ENCODE measurements around the gene COG8.

Gene COG8

DNA sequence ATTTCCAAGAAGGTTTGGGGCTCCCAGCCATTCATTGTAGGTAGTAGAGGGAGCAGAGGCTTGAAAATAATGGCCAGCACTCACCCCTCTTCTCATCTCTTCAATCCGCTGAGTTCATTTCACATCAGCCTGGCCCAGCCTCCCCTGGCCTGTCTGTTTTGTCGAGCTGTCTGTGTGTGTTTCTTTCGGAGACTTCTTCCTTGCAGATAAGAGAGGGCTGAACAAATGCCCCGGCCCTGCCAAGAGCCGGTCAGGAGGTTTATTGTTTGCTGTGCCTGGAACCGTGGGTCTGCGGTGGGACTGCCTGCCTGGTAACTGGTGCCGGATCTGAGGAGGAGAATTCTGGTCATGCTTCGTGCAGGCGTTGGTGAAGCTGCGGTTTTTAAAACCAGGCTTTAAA is 24.8 kb downstream of the COG8 start:
- H3K27ac ChIP-seq (ENCODE audit: insufficient read depth in 1 of 2, low read depth in 1 of 2, low read length in 2 of 2, poor library complexity in 1 of 2, severe bottlenecking in 2 of 2): no peak overlapping the region
- CTCF ChIA-PET: interaction anchor here (1.1 to 5.5 kb wide), 2 partner anchors 13 to 26 kb away, joined by 4 to 28 read pairs; partner anchors contain the start of gene PDF
- peaks cover 3 to 12% (median 8%) of the 10 kb centered on the region in 4 experiments for H3K4me1 ChIP-seq (ENCODE audit: control extremely low read depth in 1 of 4, control insufficient read depth in 4 of 4, insufficient read depth in 4 of 4, low read length in 3 of 4)
- H3K36me3 ChIP-seq (ENCODE audit: control insufficient read depth in 4 of 4, insufficient read depth in 4 of 4, low read length in 3 of 4): peaks cover 14 to 54% (median 45%) of the 10 kb centered on the region in 4 experiments
- POLR2A ChIA-PET: no interaction called here
- no peaks in the 10 kb centered on the region for H3K9me3 ChIP-seq (ENCODE audit: control extremely low read depth in 1 of 5, control insufficient read depth in 4 of 5, insufficient read depth in 2 of 5, low read depth in 1 of 5, low read length in 4 of 5)
- H3K27me3 ChIP-seq (replicated peaks in 2 of 5; ENCODE audit: control insufficient read depth in 4 of 5, insufficient read depth in 5 of 5, low read length in 4 of 5): no peaks in the 10 kb centered on the region
- DNase-seq: no peak
- WGBS (ENCODE audit: insufficient coverage): over 99% methylated on average over 11 of the region's 11 CpGs
- H3K4me3 ChIP-seq (ENCODE audit: control insufficient read depth in 1 of 7, extremely low read depth in 1 of 7, insufficient read depth in 4 of 7, low read depth in 2 of 7, low read length in 6 of 7): no peak overlapping the region

DNA sequence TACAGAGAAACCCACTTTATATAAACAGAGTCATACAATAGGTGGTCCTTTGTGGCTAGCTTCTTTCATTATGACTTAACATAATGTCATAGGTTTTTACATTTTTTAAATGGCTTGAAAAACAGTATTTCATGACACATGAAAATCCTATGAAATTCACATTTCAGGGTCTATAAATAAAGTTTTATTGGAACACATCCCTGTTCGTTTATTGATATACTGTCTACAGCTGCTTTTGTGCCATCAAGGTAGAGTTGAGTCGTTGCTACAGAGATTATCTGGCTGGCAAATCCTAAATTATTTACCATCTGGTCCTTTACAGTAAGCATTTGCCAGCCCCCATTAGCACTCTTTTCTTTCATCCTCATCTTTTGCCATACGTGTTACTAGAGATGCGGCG is 25.9 kb downstream of the COG8 start:
- Histone ChIP-seq H3K9me3 (ENCODE audit: control extremely low read depth in 1 of 5, control insufficient read depth in 4 of 5, insufficient read depth in 2 of 5, low read depth in 1 of 5, low read length in 4 of 5) (no peaks in the 10 kb centered on the region), H3K4me1 (ENCODE audit: control extremely low read depth in 1 of 4, control insufficient read depth in 4 of 4, insufficient read depth in 4 of 4, low read length in 3 of 4) (peaks cover 3 to 12% (median 8%) of the 10 kb centered on the region in 4 experiments), H3K27ac (ENCODE audit: insufficient read depth in 1 of 2, low read depth in 1 of 2, low read length in 2 of 2, poor library complexity in 1 of 2, severe bottlenecking in 2 of 2) (no peak overlapping the region), H3K36me3 (ENCODE audit: control insufficient read depth in 4 of 4, insufficient read depth in 4 of 4, low read length in 3 of 4) (peaks cover 10 to 43% (median 34%) of the 10 kb centered on the region in 4 experiments), H3K27me3 (replicated peaks in 2 of 5; ENCODE audit: control insufficient read depth in 4 of 5, insufficient read depth in 5 of 5, low read length in 4 of 5) (no peaks in the 10 kb centered on the region), H3K4me3 (ENCODE audit: control insufficient read depth in 1 of 7, extremely low read depth in 1 of 7, insufficient read depth in 4 of 7, low read depth in 2 of 7, low read length in 6 of 7) (no peak overlapping the region)
- no peak for DNase-seq
- CTCF ChIA-PET: interaction anchor here (0.6 to 5.5 kb wide), 3 partner anchors 14 to 24 kb away, joined by 3 to 28 read pairs (median 3); partner anchors contain the start of gene PDF
- 100% methylated on average over 2 of the region's 5 CpGs for WGBS (ENCODE audit: insufficient coverage)
- POLR2A ChIA-PET: no interaction called here

- H3K36me3 ChIP-seq (ENCODE audit: control insufficient read depth in 4 of 4, insufficient read depth in 4 of 4, low read length in 3 of 4): peaks cover 6 to 33% (median 25%) of the 10 kb centered on the region in 4 experiments
- ChIA-PET POLR2A (interaction anchor here (0.5 to 1.3 kb wide), 2 partner anchors 18 to 1294 kb away, joined by 3 to 4 read pairs; partner anchors contain the start of gene PDF), CTCF (interaction anchor here (0.7 to 5.5 kb wide), 3 partner anchors 15 to 28 kb away, joined by 4 to 28 read pairs (median 6); partner anchors contain the start of genes COG8, NIP7 and PDF)
- no peaks in the 10 kb centered on the region for H3K27me3 ChIP-seq (replicated peaks in 2 of 5; ENCODE audit: control insufficient read depth in 4 of 5, insufficient read depth in 5 of 5, low read length in 4 of 5)
- DNase-seq: peak; percentile 29 to 65 (median 50)
- H3K4me3 ChIP-seq (ENCODE audit: control insufficient read depth in 1 of 7, extremely low read depth in 1 of 7, insufficient read depth in 4 of 7, low read depth in 2 of 7, low read length in 6 of 7): peak overlapping the region; percentile 75 to 95 (median 79)
- H3K4me1 ChIP-seq (ENCODE audit: control extremely low read depth in 1 of 4, control insufficient read depth in 4 of 4, insufficient read depth in 4 of 4, low read length in 3 of 4): peaks cover 3 to 12% (median 8%) of the 10 kb centered on the region in 4 experiments
- WGBS (ENCODE audit: insufficient coverage): 2% methylated on average over 47 of the region's 59 CpGs
- peak overlapping the region; percentile 61 to 87 for H3K27ac ChIP-seq (ENCODE audit: insufficient read depth in 1 of 2, low read depth in 1 of 2, low read length in 2 of 2, poor library complexity in 1 of 2, severe bottlenecking in 2 of 2)
- no peaks in the 10 kb centered on the region for H3K9me3 ChIP-seq (ENCODE audit: control extremely low read depth in 1 of 5, control insufficient read depth in 4 of 5, insufficient read depth in 2 of 5, low read depth in 1 of 5, low read length in 4 of 5)
Measured at GRCh38 chr16:69311533-69312387, 27.6 kb downstream of the COG8 start.

- DNase-seq: peak; percentile 94 to 97 (median 97)
- POLR2A ChIA-PET: no interaction called here
Measured at GRCh38 chr16:69310653-69311532, 28.5 kb downstream of the COG8 start, which contains the start of gene VPS4A. Gene VPS4A (plus strand): TSS chr16:69311350. CDS start chr16:69311512, 162 bp downstream.

GRCh38 chr16:69309316-69309715 is 30.0 kb downstream of the COG8 start:
- ChIA-PET CTCF (no interaction called here), POLR2A (no interaction called here)
- no peak overlapping the region for H3K27ac ChIP-seq (ENCODE audit: insufficient read depth in 1 of 2, low read depth in 1 of 2, low read length in 2 of 2, poor library complexity in 1 of 2, severe bottlenecking in 2 of 2)
- H3K27me3 ChIP-seq (replicated peaks in 2 of 5; ENCODE audit: control insufficient read depth in 4 of 5, insufficient read depth in 5 of 5, low read length in 4 of 5): no peaks in the 10 kb centered on the region
- no peak for DNase-seq
- 96% methylated on average over 7 of the region's 12 CpGs for WGBS (ENCODE audit: insufficient coverage)
- no peaks in the 10 kb centered on the region for H3K9me3 ChIP-seq (ENCODE audit: control extremely low read depth in 1 of 5, control insufficient read depth in 4 of 5, insufficient read depth in 2 of 5, low read depth in 1 of 5, low read length in 4 of 5)
- H3K36me3 ChIP-seq (ENCODE audit: control insufficient read depth in 4 of 4, insufficient read depth in 4 of 4, low read length in 3 of 4): peaks cover 0 to 10% (median 4%) of the 10 kb centered on the region in 4 experiments
- peak overlapping the region in 1 of 7 experiments; percentile 3 for H3K4me3 ChIP-seq (ENCODE audit: control insufficient read depth in 1 of 7, extremely low read depth in 1 of 7, insufficient read depth in 4 of 7, low read depth in 2 of 7, low read length in 6 of 7)
- H3K4me1 ChIP-seq (ENCODE audit: control extremely low read depth in 1 of 4, control insufficient read depth in 4 of 4, insufficient read depth in 4 of 4, low read length in 3 of 4): peaks cover 3 to 12% (median 8%) of the 10 kb centered on the region in 4 experiments

More at GRCh38 chr16:69310653-69311532, 28.5 kb downstream of the COG8 start, which contains the start of gene VPS4A:
- CTCF ChIA-PET: interaction anchor here (0.9 to 5.5 kb wide), 3 partner anchors 8 to 861 kb away, joined by 3 to 28 read pairs (median 3); partner anchors contain the start of gene PDF
- WGBS (ENCODE audit: insufficient coverage): 8% methylated on average over 56 of the region's 70 CpGs
- Histone ChIP-seq H3K4me1 (ENCODE audit: control extremely low read depth in 1 of 4, control insufficient read depth in 4 of 4, insufficient read depth in 4 of 4, low read length in 3 of 4) (peaks cover 3 to 12% (median 8%) of the 10 kb centered on the region in 4 experiments), H3K9me3 (ENCODE audit: control extremely low read depth in 1 of 5, control insufficient read depth in 4 of 5, insufficient read depth in 2 of 5, low read depth in 1 of 5, low read length in 4 of 5) (no peaks in the 10 kb centered on the region), H3K27me3 (replicated peaks in 2 of 5; ENCODE audit: control insufficient read depth in 4 of 5, insufficient read depth in 5 of 5, low read length in 4 of 5) (no peaks in the 10 kb centered on the region), H3K36me3 (ENCODE audit: control insufficient read depth in 4 of 4, insufficient read depth in 4 of 4, low read length in 3 of 4) (peaks cover 3 to 25% (median 16%) of the 10 kb centered on the region in 4 experiments), H3K4me3 (ENCODE audit: control insufficient read depth in 1 of 7, extremely low read depth in 1 of 7, insufficient read depth in 4 of 7, low read depth in 2 of 7, low read length in 6 of 7) (peak within 1 kb of the TSS; percentile 78 to 95 (median 87)), H3K27ac (ENCODE audit: insufficient read depth in 1 of 2, low read depth in 1 of 2, low read length in 2 of 2, poor library complexity in 1 of 2, severe bottlenecking in 2 of 2) (peak within 1 kb of the TSS; percentile 61 to 87)

- Histone ChIP-seq H3K9me3 (ENCODE audit: control extremely low read depth in 1 of 5, control insufficient read depth in 4 of 5, insufficient read depth in 2 of 5, low read depth in 1 of 5, low read length in 4 of 5) (no peaks in the 10 kb centered on the region), H3K27ac (ENCODE audit: insufficient read depth in 1 of 2, low read depth in 1 of 2, low read length in 2 of 2, poor library complexity in 1 of 2, severe bottlenecking in 2 of 2) (no peak overlapping the region), H3K36me3 (ENCODE audit: control insufficient read depth in 4 of 4, insufficient read depth in 4 of 4, low read length in 3 of 4) (no peaks in the 10 kb centered on the region), H3K4me3 (ENCODE audit: control insufficient read depth in 1 of 7, extremely low read depth in 1 of 7, insufficient read depth in 4 of 7, low read depth in 2 of 7, low read length in 6 of 7) (no peak overlapping the region), H3K27me3 (replicated peaks in 2 of 5; ENCODE audit: control insufficient read depth in 4 of 5, insufficient read depth in 5 of 5, low read length in 4 of 5) (no peaks in the 10 kb centered on the region), H3K4me1 (ENCODE audit: control extremely low read depth in 1 of 4, control insufficient read depth in 4 of 4, insufficient read depth in 4 of 4, low read length in 3 of 4) (peaks cover 3 to 15% (median 10%) of the 10 kb centered on the region in 4 experiments)
- 100% methylated on average over 1 of the region's 2 CpGs for WGBS (ENCODE audit: insufficient coverage)
- POLR2A ChIA-PET: no interaction called here
- DNase-seq: no peak
- CTCF ChIA-PET: interaction anchor here (0.6 kb wide), 1 partner anchor 800 kb away, joined by 3 read pairs; no protein-coding TSS in a partner anchor
Measured at GRCh38 chr16:69307856-69308255, 31.5 kb downstream of the COG8 start.

All from common myeloid progenitor, CD34-positive (primary cell).